ENCODE measurements around the gene CFAP73. TPM values are rescaled to one million over a fixed set of nuclear protein-coding genes. Genes with fewer than 3 reads are reported as not detected.

Gene CFAP73
- total and polyA plus RNA-seq, 10 of the 15 experiments (the other 5 are each of a cell fraction or from before 2014, with no cell fraction given) = 0.18 TPM; not detected in 9

- TF ChIP-seq, protein P1, sequence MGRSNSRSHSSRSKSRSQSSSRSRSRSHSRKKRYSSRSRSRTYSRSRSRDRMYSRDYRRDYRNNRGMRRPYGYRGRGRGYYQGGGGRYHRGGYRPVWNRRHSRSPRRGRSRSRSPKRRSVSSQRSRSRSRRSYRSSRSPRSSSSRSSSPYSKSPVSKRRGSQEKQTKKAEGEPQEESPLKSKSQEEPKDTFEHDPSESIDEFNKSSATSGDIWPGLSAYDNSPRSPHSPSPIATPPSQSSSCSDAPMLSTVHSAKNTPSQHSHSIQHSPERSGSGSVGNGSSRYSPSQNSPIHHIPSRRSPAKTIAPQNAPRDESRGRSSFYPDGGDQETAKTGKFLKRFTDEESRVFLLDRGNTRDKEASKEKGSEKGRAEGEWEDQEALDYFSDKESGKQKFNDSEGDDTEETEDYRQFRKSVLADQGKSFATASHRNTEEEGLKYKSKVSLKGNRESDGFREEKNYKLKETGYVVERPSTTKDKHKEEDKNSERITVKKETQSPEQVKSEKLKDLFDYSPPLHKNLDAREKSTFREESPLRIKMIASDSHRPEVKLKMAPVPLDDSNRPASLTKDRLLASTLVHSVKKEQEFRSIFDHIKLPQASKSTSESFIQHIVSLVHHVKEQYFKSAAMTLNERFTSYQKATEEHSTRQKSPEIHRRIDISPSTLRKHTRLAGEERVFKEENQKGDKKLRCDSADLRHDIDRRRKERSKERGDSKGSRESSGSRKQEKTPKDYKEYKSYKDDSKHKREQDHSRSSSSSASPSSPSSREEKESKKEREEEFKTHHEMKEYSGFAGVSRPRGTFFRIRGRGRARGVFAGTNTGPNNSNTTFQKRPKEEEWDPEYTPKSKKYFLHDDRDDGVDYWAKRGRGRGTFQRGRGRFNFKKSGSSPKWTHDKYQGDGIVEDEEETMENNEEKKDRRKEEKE (IDR thresholded peaks at IDR 0.05) = no peak
- TF ChIP-seq RFX5 (IDR thresholded peaks at IDR 0.05; ENCODE audit: low read depth, low read length) = no peak
Observed at GRCh38 chr12:113200021-113200797, 50.7 kb downstream of the CFAP73 start (continued).

DNA sequence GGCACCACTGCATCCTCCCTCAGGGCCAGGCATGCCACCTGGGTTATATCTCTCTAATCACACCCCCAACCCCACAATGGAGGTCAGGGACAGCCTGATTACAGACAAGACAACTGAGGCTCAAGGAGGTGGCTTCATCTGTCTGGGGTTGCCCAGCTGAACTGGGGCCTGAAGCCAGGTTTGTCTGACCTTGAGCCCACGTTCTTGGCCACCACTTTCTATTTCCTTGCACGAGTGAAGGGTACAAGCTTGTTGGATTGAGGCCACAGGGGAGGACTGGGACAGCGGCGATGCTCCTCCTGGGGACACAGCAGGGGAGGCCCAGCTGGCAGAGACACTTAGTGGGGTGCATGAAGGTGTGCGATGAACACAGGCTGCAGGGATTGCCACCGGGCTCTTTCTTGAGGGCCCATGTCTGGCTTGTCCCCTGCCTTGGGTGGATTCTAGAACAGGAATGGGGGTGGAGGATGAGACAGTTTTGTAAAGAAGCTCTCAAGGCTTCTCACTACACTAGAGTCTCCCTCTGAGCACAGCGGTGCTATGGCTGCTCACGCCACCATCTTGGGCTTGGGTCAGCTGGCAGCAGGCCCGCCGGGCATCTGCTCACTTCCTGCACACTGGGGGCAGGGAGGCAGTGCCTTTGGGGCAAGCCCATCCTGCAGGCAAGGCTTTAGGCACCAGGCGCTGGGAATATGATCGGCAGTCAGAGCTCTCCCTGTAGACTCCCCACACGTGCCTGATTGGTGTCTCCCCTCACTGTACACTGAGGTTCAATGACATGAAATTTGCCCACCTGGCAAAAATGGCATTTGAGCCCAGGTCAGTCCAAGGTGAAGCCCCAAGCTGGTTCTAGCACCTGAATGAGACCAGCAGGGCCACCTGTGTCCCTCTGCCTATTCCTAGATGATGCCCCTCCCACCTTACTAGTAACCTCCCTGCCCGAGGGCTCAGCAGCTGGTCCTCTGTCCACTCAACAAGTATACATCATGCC lies 52.0 kb downstream of the CFAP73 start:
- FAIRE-seq = no peak
- ATAC-seq = no peak
- DNase-seq (ENCODE audit: low read depth, low spot score) = no peak
- no peak overlapping the region for H3K9ac ChIP-seq (ENCODE audit: control insufficient read depth, insufficient read depth, low read length)
- SMC1A ChIA-PET (ENCODE audit: uncharacterized antibody, unreplicated experiment) = interaction anchor here (6.1 kb wide), 1 partner anchor 21 kb away, joined by 50 read pairs; the partner anchor contains the start of gene TPCN1
- RAD21 ChIA-PET (ENCODE audit: unreplicated experiment) = no interaction called here
- H4K20me1 ChIP-seq (ENCODE audit: control insufficient read depth, insufficient read depth) = no peaks in the 10 kb centered on the region
- intact Hi-C loops (cut with micrococcal nuclease; ENCODE audit: unreplicated experiment) (no loop called here), in situ Hi-C loops (cut with MboI) (loop anchor here (25.0 kb wide), 1 partner anchor 1764 kb away; no protein-coding TSS in a partner anchor)
- no peak overlapping the region for H2AFZ ChIP-seq (ENCODE audit: control insufficient read depth, low read depth, low read length)
- 84% methylated on average over 14 of the region's 14 CpGs for WGBS (ENCODE audit: insufficient coverage, insufficient replicate concordance, low lambda C conversion rate, missing lambda C conversion rate)
- no peaks in the 10 kb centered on the region for H3K9me3 ChIP-seq (replicated peaks; ENCODE audit: control insufficient read depth, insufficient read depth, low read length)
- no peaks in the 10 kb centered on the region for H3K79me2 ChIP-seq (ENCODE audit: control insufficient read depth, insufficient read depth, low read length)
- no peaks in the 10 kb centered on the region for H3K27me3 ChIP-seq (replicated peaks in 1 of 2; ENCODE audit: control insufficient read depth in 2 of 2, insufficient read depth in 2 of 2, low read length in 1 of 2)
- no peaks in the 10 kb centered on the region for H3K36me3 ChIP-seq (ENCODE audit: control insufficient read depth in 2 of 2, insufficient read depth in 2 of 2, low read length in 1 of 2)
- peaks cover 14% of the 10 kb centered on the region for H3K4me1 ChIP-seq (ENCODE audit: control insufficient read depth, insufficient read depth, low read length)
- H3K4me2 ChIP-seq (ENCODE audit: control insufficient read depth, insufficient read depth) = no peak overlapping the region
- CTCF ChIA-PET = interaction anchor here (3.5 kb wide), 1 partner anchor 16 kb away, joined by 15 read pairs; the partner anchor contains the start of genes DDX54 and RITA1
- H3K4me3 ChIP-seq = no peak overlapping the region
- no TSS peak for BruUV-seq (replicated peaks)
- no peak overlapping the region for H3K27ac ChIP-seq (ENCODE audit: control insufficient read depth, insufficient read depth)
- POLR2A ChIA-PET = no interaction called here
- TF ChIP-seq MTA3 (IDR thresholded peaks at IDR 0.05; ENCODE audit: borderline replicate concordance, low read length) (no peak), SIX5 (IDR thresholded peaks at IDR 0.05; ENCODE audit: low read depth, low read length, severe bottlenecking) (no peak), IKZF2 (IDR thresholded peaks at IDR 0.05) (no peak), RUNX3 (IDR thresholded peaks at IDR 0.05; ENCODE audit: low read length) (no peak), SUZ12 (IDR thresholded peaks at IDR 0.05; ENCODE audit: unreplicated experiment) (no peak), STAT3 (IDR thresholded peaks at IDR 0.05; ENCODE audit: low read depth, low read length) (no peak)
- TF ChIP-seq, protein P2, sequence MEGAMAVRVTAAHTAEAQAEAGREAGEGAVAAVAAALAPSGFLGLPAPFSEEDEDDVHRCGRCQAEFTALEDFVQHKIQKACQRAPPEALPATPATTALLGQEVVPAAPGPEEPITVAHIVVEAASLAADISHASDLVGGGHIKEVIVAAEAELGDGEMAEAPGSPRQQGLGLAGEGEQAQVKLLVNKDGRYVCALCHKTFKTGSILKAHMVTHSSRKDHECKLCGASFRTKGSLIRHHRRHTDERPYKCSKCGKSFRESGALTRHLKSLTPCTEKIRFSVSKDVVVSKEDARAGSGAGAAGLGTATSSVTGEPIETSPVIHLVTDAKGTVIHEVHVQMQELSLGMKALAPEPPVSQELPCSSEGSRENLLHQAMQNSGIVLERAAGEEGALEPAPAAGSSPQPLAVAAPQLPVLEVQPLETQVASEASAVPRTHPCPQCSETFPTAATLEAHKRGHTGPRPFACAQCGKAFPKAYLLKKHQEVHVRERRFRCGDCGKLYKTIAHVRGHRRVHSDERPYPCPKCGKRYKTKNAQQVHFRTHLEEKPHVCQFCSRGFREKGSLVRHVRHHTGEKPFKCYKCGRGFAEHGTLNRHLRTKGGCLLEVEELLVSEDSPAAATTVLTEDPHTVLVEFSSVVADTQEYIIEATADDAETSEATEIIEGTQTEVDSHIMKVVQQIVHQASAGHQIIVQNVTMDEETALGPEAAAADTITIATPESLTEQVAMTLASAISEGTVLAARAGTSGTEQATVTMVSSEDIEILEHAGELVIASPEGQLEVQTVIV (IDR thresholded peaks at IDR 0.05; ENCODE audit: borderline replicate concordance, partially characterized antibody) = no peak
- TF ChIP-seq, protein P3, sequence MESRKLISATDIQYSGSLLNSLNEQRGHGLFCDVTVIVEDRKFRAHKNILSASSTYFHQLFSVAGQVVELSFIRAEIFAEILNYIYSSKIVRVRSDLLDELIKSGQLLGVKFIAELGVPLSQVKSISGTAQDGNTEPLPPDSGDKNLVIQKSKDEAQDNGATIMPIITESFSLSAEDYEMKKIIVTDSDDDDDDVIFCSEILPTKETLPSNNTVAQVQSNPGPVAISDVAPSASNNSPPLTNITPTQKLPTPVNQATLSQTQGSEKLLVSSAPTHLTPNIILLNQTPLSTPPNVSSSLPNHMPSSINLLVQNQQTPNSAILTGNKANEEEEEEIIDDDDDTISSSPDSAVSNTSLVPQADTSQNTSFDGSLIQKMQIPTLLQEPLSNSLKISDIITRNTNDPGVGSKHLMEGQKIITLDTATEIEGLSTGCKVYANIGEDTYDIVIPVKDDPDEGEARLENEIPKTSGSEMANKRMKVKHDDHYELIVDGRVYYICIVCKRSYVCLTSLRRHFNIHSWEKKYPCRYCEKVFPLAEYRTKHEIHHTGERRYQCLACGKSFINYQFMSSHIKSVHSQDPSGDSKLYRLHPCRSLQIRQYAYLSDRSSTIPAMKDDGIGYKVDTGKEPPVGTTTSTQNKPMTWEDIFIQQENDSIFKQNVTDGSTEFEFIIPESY (IDR thresholded peaks at IDR 0.05) = no peak
